SU-DHL-6 (cell line): ENCODE results near the gene TSSC4.

ENCODE experiments used
- H2AFZ ChIP-seq: fragments of 200-600 bp; sonication (generic); 2 replicates; pipeline ENCODE4 v1.6.1; 2014; ENCODE audit warnings: low read depth, mild to moderate bottlenecking, moderate library complexity, mixed read lengths, antibody characterized with exemption, low read length; ENCODE audit not compliant: severe bottlenecking
- H3F3A ChIP-seq: fragments of 200-600 bp; shearing (Covaris generic); 2 replicates; pipeline ENCODE4 v1.6.0; 2016; ENCODE audit warnings: antibody characterized with exemption, mild to moderate bottlenecking; ENCODE audit not compliant: insufficient read depth
- H3K27ac ChIP-seq: fragments of 200-600 bp; sonication (generic); 2 replicates; pipeline ENCODE4 v1.5.1; 2016; ENCODE audit warnings: low read depth, mild to moderate bottlenecking, low read length, moderate library complexity, mixed read lengths
- H3K27me3 ChIP-seq: fragments of 200-600 bp; sonication (generic), shearing (Covaris generic); 2 replicates; pipeline ENCODE4 v1.6.0; 2014; ENCODE audit warnings: mild to moderate bottlenecking, low read length
- H3K36me3 ChIP-seq: fragments of 200-600 bp; sonication (generic); 2 replicates; pipeline ENCODE4 v1.6.1; 2014; ENCODE audit warnings: mild to moderate bottlenecking, low read length, mixed read lengths
- H3K4me2 ChIP-seq: fragments of 300-600, 200-600 bp; shearing (Covaris generic), sonication (generic); 2 replicates; pipeline ENCODE4 v1.6.0; 2014; ENCODE audit warnings: low read length, low read depth, mild to moderate bottlenecking; ENCODE audit not compliant: poor library complexity, severe bottlenecking
- H3K4me3 ChIP-seq: fragments of 200-600 bp; sonication (generic); 2 replicates; pipeline ENCODE4 v1.5.1; 2014; ENCODE audit warnings: antibody characterized with exemption, low read length, mild to moderate bottlenecking, mixed read lengths; ENCODE audit not compliant: insufficient read depth, poor library complexity, severe bottlenecking
- H3K79me2 ChIP-seq: fragments of 200-600 bp; sonication (generic); 2 replicates; pipeline ENCODE4 v1.6.1; 2014; ENCODE audit warnings: mild to moderate bottlenecking, low read length, moderate library complexity; ENCODE audit not compliant: insufficient read depth
- H3K9ac ChIP-seq: fragments of 200-600 bp; sonication (generic); 2 replicates; pipeline ENCODE4 v1.7.0; 2014; ENCODE audit warnings: mild to moderate bottlenecking, low read length
- H3K9me2 ChIP-seq: fragments of 200-600 bp; sonication (generic); replicated peaks from 2 replicates; pipeline ENCODE4 v1.6.1; 2014; ENCODE audit warnings: low read length; ENCODE audit not compliant: insufficient read depth
- H3K9me3 ChIP-seq: fragments of 200-600 bp; sonication (generic); 2 replicates; pipeline ENCODE4 v1.6.1; 2014; ENCODE audit warnings: low read length, mixed read lengths; ENCODE audit not compliant: insufficient read depth
- H4K20me1 ChIP-seq: fragments of 200-600 bp; sonication (generic); 2 replicates; pipeline ENCODE4 v1.6.1; 2014; ENCODE audit warnings: low read depth, mild to moderate bottlenecking, antibody characterized with exemption, low read length, moderate library complexity, mixed read lengths
- CTCF ChIP-seq: fragments of 200-600 bp; sonication (generic); IDR thresholded peaks from one replicate; pipeline ENCODE4 v1.5.1; 2017; ENCODE audit warnings: antibody characterized with exemption, mild to moderate bottlenecking, low read length, moderate library complexity; ENCODE audit not compliant: insufficient read depth, poor library complexity, severe bottlenecking
- EZH2phosphoT487 ChIP-seq: fragments of 200-600 bp; sonication (generic), shearing (Covaris generic); conservative IDR thresholded peaks from 2 replicates; pipeline ENCODE4 v1.6.1; 2018; ENCODE audit warnings: mild to moderate bottlenecking, antibody characterized with exemption, low read length, moderate library complexity, mixed read lengths

The TSSC4 gene

GRCh38 chr11:2385156-2386151, 15.1 kb upstream of the TSSC4 start:
- peaks cover 87% of the 10 kb centered on the region for H3F3A ChIP-seq
- peak overlapping the region; percentile 60 for H3K4me3 ChIP-seq
- no peaks in the 10 kb centered on the region for H3K27me3 ChIP-seq
- no peaks in the 10 kb centered on the region for H3K36me3 ChIP-seq
- no peaks in the 10 kb centered on the region for H3K9me2 ChIP-seq
- H2AFZ ChIP-seq = no peak overlapping the region
- TF ChIP-seq EZH2phosphoT487 (no peak), CTCF (no peak)
- peak overlapping the region; percentile 79 for H3K4me2 ChIP-seq
- peak overlapping the region; percentile 66 for H3K9ac ChIP-seq
- peaks cover 75% of the 10 kb centered on the region for H3K79me2 ChIP-seq
- peak overlapping the region; percentile 97 for H3K27ac ChIP-seq
- H3K9me3 ChIP-seq = no peaks in the 10 kb centered on the region
- H4K20me1 ChIP-seq = peaks cover 2% of the 10 kb centered on the region; the same call in 1 of the 2 replicates

GRCh38 chr11:2386591-2386990, 14.0 kb upstream of the TSSC4 start:
- Histone ChIP-seq H3K27ac (peak overlapping the region; percentile 97), H3K4me3 (peak overlapping the region; percentile 35), H2AFZ (no peak overlapping the region), H4K20me1 (no peaks in the 10 kb centered on the region), H3K4me2 (peak overlapping the region; percentile 79), H3K79me2 (peaks cover 75% of the 10 kb centered on the region), H3K36me3 (no peaks in the 10 kb centered on the region), H3K9ac (peak overlapping the region; percentile 66), H3K9me3 (no peaks in the 10 kb centered on the region), H3K27me3 (no peaks in the 10 kb centered on the region), H3F3A (peaks cover 79% of the 10 kb centered on the region), H3K9me2 (no peaks in the 10 kb centered on the region)
- TF ChIP-seq EZH2phosphoT487 (no peak), CTCF (no peak)

- H3F3A ChIP-seq = peaks cover 71% of the 10 kb centered on the region
- peak overlapping the region; percentile 79 for H3K4me2 ChIP-seq
These were observed 13.1 kb upstream of the TSSC4 start for GRCh38 chr11:2387266-2387987.

More at GRCh38 chr11:2387266-2387987, 13.1 kb upstream of the TSSC4 start:
- Histone ChIP-seq H3K27ac (peak overlapping the region; percentile 97), H3K36me3 (no peaks in the 10 kb centered on the region), H3K4me3 (peak overlapping the region; percentile 35), H4K20me1 (no peaks in the 10 kb centered on the region), H3K9me2 (no peaks in the 10 kb centered on the region), H3K9me3 (no peaks in the 10 kb centered on the region), H3K79me2 (peaks cover 75% of the 10 kb centered on the region), H3K27me3 (no peaks in the 10 kb centered on the region), H3K9ac (peak overlapping the region; percentile 66), H2AFZ (no peak overlapping the region)
- TF ChIP-seq CTCF (no peak), EZH2phosphoT487 (no peak)
